Activated naive CD8-positive, alpha-beta T cell treated with anti-CD3 and anti-CD28 coated beads, Interleukin-2, amount 50 U/mL, for 16 hours (primary cell): ENCODE data around the gene SH2B3.

Experiments used
- DNase-seq: peaks from one replicate; pipeline ENCODE4 v3.0.0-alpha.2; 2020; ENCODE audit warnings: low read depth, low spot score

SH2B3 gene

GRCh38 chr12:111444314-111444924 is 38.7 kb downstream of the SH2B3 start:
- DNase-seq = no peak

DNA sequence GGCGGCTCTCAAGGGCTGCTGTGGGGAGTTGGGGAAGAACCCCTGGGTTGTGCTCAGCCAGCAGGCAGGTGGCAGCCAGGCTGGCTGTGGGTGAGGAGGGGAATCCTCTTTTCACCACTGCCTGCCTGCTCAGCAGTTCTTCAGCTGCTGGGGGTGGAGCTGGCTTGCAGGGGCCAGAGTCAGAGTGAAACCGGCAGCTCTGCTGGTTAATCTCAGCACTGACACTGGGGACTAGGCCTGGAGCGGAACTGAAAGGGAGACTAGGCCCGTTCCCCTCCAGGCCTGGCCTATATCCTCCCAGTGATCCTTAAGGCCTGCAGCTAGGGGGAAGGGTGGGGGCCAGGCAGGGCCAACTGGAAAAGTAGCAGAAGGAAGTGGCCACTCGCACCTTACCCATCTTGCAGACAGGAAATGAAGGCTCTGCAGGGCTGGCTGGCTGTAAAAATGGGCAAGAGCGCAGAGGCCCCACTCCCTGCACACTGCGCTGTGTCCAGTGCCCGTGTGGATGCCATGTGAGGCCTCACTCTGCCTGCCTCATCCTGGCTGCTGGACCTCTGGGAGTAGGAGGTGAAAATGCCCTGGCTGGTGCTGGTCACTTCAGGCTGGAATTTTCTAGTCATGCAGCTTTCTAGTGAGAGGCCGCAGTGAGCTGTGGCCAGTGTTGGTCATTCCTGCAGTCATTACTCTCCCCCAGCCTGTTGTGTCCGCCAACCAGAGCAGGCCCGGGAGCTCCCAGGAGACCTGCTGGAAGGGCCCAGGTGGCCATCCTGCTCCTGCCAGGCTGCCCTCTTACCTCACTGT is 39.4 kb downstream of the SH2B3 start:
- peak; percentile 61 for DNase-seq

DNA sequence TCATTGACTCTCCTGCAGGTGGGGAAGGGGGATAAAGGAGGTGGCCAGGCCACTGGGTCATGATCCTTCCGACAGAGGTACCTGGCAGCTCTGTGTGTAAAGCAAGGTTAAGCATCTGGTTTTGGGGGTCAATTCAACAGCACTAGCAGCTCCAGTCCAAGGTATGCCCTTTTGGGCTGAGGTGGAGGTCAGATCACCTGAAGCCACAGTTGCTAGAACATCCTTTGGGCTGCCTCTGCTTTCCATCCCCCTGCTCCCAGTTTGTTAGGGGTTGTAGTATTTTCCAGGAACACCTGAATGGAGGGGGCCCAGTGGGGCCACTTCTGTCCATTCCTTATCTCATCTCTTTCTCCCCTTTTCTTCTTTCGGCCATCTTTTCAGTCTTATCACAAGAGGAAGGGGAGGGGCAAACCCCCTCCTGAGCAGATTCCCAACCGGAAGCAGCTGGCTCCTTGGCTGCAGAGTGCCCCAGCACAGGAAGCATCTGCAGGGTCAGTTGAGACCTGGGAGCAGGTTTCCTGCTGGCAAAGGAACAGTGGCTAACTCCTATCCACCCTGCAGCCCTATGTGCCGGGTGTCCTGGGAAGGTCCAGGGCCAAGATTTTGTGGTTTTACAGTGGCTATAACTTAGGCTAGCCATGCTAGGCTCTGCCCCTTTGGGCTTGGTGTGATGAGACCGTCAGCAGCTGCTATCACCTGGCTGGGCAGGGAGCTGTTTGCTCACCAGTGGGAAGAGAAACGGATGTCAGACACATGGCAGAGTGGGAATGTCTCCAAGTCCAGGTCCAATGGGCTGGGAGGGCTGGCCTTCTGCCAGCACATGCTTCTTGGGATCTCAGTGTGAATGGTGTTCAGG is 40.2 kb downstream of the SH2B3 start:
- DNase-seq = no peak

- DNase-seq = no peak
Observed at GRCh38 chr12:111446631-111447570, 41.2 kb downstream of the SH2B3 start.

DNA sequence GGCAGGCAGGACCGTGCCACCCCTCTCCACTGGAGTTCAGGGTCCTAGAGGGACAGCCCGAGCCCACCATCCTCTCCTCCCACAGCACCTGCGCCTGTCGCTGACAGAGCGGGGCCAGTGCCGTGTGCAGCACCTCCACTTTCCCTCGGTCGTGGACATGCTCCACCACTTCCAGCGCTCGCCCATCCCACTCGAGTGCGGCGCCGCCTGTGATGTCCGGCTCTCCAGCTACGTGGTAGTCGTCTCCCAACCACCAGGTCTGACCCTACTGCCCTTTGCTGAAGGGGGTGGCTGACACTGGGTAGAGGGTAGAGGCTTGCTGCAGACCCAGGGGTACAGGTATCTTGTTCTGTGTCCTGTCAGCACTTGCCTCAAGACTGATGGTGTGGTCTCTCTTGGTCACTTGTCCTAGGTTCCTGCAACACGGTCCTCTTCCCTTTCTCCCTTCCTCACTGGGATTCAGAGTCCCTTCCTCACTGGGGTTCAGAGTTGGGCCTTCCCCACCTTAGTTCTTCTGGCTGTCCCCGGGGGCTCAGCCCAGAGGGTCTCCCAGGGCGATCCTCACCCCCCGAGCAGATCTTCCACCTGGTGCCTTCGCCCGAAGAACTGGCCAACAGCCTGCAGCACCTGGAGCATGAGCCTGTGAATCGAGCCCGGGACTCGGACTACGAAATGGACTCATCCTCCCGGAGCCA is 42.0 kb downstream of the SH2B3 start:
- DNase-seq = no peak

DNA sequence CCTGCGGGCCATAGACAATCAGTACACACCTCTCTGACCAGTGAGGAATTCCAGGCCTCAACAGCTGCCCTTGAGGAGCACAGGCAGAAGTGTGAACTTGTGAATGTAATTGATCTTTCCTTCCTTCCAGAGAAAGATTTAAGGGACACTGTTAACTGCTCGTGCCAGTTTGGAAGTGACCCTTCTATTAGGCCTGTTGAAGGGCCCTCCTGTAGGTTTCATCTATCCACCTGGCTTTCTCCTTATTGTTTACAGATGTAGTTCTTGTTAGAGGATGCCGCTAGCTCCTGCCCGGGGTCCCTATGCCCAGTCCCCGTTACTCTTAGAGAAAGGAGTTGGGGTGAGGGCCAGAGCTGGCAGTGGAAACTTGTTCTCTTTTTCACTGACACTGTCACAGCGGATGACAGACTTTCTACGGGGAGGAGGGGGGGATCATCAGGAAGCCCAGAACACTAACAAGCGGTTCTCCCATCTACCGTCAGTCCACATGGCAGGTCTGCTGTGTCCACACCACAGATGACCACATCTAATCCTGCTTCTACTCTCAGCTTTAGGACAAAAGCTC is 42.6 kb downstream of the SH2B3 start:
- DNase-seq = no peak

GRCh38 chr12:111448846-111449790 is 43.4 kb downstream of the SH2B3 start:
- no peak for DNase-seq

- DNase-seq = no peak
Observed at GRCh38 chr12:111450676-111451075, 45.0 kb downstream of the SH2B3 start.

- DNase-seq = no peak
Observed at GRCh38 chr12:111451232-111451631, 45.5 kb downstream of the SH2B3 start.

DNA sequence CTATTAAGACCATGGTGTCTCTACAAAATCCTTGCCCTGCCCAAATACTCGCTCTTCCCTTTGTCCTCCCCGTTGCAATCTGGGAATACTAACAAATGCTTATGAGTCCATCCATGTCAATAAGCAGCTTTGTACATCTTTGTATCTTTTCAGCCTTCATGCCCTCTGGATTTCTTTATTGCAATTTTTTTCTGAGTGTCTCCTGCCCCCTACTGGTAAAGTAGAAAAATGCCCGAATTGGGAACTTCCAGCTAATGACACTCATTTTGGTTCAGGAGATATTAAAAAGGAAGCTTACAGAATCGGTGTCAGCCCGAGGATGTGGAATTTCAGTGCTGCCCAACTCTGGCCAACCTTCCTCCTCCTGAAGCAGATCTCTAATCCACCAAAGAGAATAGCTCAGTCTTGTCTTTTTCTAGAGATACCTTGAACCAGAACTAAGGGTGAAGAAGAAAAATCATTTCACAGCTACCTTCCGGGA is 46.0 kb downstream of the SH2B3 start:
- no peak for DNase-seq

GRCh38 chr12:111453071-111453989 is 47.6 kb downstream of the SH2B3 start:
- DNase-seq = no peak

GRCh38 chr12:111454311-111454710 is 48.6 kb downstream of the SH2B3 start:
- no peak for DNase-seq

DNA sequence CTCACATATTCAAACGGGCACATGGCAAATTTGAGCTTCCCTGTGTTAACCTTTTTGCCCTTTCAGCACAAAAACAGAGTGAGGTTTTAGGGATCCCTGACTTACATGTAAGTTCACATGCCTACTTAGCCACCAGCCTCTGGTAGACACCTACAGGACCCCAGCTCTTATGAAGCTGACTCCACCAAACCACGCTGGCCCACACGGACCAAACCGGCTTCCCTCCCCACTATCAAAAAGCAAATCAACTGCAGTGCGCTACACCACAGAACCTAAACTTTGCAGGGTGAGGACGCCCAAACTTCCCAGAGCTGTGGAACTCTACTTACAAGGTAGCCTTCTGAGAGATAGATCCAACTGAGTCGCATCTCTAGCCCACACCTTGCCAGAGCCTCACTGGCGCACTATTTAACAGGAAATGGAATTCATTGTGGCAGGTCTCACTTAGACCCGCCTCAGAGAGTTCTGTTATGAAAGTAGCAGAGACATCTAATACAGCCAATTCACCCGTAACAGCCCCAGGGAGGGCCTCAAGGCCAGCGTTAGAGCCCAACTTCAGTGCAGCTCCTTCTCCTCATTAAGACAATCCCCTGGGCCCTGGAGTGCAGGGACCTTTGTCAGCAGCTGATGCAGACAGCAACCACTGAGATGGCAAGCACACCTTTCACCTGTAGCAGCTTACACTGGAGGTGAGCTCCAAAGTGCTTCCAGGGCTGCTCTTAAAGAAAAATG is 49.2 kb downstream of the SH2B3 start:
- DNase-seq = no peak

- DNase-seq = no peak
Observed at GRCh38 chr12:111455448-111456320, 50.0 kb downstream of the SH2B3 start.

DNA sequence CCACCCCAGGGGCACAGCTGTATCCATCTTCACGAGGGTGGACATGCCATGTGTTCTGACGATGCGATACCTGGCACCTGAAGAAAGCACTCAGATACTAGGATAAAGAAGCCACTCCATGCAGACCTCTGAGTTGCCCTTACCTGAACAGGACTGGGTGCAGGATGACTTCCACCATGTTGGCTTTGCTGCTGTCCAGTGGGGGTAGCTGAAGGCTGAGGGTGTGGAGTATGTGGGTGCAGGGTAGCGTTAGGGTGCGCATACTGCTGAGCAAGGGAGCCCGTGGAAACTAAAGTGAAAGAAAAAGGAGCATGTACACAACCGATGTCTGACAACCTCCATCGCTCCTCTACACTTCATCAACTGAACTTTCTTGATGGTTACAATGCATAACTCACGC is 51.3 kb downstream of the SH2B3 start:
- no peak for DNase-seq

DNA sequence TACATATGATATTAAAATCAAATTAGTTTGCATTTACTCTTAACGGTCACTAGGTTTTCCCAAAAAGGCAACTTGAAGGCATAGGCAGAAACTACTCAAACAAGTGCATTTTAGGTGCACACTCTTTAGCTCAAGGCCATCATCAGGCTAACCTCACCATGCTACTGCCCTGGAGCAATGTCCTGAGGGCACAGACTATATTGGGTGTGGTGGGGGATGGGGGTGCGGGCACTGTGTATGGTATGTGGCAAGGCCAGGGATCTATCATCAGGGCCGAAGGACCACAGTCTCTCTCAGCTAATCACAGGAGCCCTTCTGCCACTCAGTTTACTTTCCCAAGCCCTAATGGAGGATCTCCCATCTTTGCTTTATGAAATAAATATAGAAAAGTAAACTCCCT is 51.9 kb downstream of the SH2B3 start:
- no peak for DNase-seq
